Measurements from ENCODE around the gene CFAP65. TPM values are rescaled to one million over a fixed set of nuclear protein-coding genes. Genes with fewer than 3 reads are reported as not detected.

CFAP65 gene
- total and polyA plus RNA-seq, 9 of the 15 experiments (the other 6 are each of a cell fraction or from before 2014, with no cell fraction given): not detected

DNA sequence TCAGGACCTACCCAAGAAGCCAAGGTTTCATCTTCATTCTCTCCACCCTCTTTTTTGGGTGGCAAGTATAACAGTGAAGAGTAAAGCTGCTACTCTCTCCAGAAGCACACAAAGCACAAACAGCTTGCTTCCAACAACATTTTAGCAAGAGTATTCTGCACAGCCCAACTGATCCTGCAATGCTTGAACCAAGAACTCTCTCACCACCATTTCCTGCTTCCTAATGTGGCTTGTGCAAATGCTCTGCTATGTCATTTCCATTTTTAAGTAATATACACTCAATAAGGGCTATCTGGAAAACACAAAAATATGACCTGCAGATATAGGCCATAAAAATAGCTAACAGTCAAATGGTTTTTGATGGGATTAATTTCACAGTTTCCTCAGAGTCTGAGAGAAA is 43.5 kb upstream of the CFAP65 start:
- Histone ChIP-seq H3K9me1 (ENCODE audit: control insufficient read depth, insufficient read depth, low read length) (peaks cover 2% of the 10 kb centered on the region), H3K4me1 (replicated peaks in 1 of 2; ENCODE audit: control insufficient read depth in 2 of 2, insufficient read depth in 2 of 2, low read length in 2 of 2) (0 out of 5 replicates have a peak, but pooled peaks cover 0 to 2% of the 10 kb centered on the region in 2 experiments), H3K9ac (ENCODE audit: insufficient read depth in 1 of 2, low read depth in 2 of 2, low read length in 2 of 2) (no peak overlapping the region), H3K4me3 (no peak overlapping the region), H4K20me1 (replicated peaks; ENCODE audit: control insufficient read depth, insufficient read depth, low read length) (no peaks in the 10 kb centered on the region), H3K27ac (ENCODE audit: extremely low read depth, low read depth, low read length) (no peak overlapping the region), H3K4me2 (ENCODE audit: insufficient read depth, low read length) (no peak overlapping the region), H3K79me2 (ENCODE audit: control insufficient read depth, insufficient read depth, low read length) (no peaks in the 10 kb centered on the region), H3K36me3 (ENCODE audit: control insufficient read depth, insufficient read depth, low read length) (no peaks in the 10 kb centered on the region), H2AFZ (ENCODE audit: low read depth, low read length) (no peak overlapping the region), H3K9me3 (replicated peaks; ENCODE audit: control insufficient read depth, insufficient read depth, low read depth, low read length) (no peaks in the 10 kb centered on the region), H3K27me3 (ENCODE audit: control insufficient read depth in 2 of 2, insufficient read depth in 2 of 2, low read length in 2 of 2) (no peaks in the 10 kb centered on the region)
- intact Hi-C loops (cut with micrococcal nuclease): no loop called here
- ATAC-seq: no peak
- in situ Hi-C loops (cut with MboI): no loop called here
- DNase-seq (ENCODE audit: extremely low read depth in 1 of 4, low spot score in 3 of 4): no peak
- no peak for FAIRE-seq
- no TSS peak for BruUV-seq (replicated peaks)
- TF ChIP-seq KLF16 (IDR thresholded peaks at IDR 0.05): no peak
- no peak for TF ChIP-seq ELF2 (CRISPR knock-in tag; IDR thresholded peaks at IDR 0.05)
- no peak for TF ChIP-seq CEBPG (CRISPR knock-in tag; IDR thresholded peaks at IDR 0.05)
- no peak for TF ChIP-seq CEBPG (tag; conservative IDR thresholded peaks at IDR 0.05 in 1 of 2, IDR thresholded peaks at IDR 0.05 in 1 of 2)
- no peak for TF ChIP-seq KLF1 (tag; IDR thresholded peaks at IDR 0.05)
- TF ChIP-seq PHTF2 (CRISPR knock-in tag; IDR thresholded peaks at IDR 0.05): no peak
- no peak for TF ChIP-seq NR4A1 (CRISPR knock-in tag; IDR thresholded peaks at IDR 0.05)
- no peak for TF ChIP-seq NR4A1 (tag; IDR thresholded peaks at IDR 0.05)
- TF ChIP-seq ZNF707 (CRISPR knock-in tag; conservative IDR thresholded peaks at IDR 0.05): no peak
- TF ChIP-seq BRF1 (IDR thresholded peaks at IDR 0.05; ENCODE audit: borderline replicate concordance, extremely low read depth, insufficient read length): no peak
- no peak for TF ChIP-seq SPI1 (IDR thresholded peaks at IDR 0.05; ENCODE audit: borderline replicate concordance, low read depth, low read length)
- TF ChIP-seq ZNF436 (CRISPR knock-in tag; IDR thresholded peaks at IDR 0.05): no peak
- no peak for TF ChIP-seq HCFC1 (IDR thresholded peaks at IDR 0.05; ENCODE audit: low read depth, low read length)
- TF ChIP-seq CHCHD3 (CRISPR knock-in tag; IDR thresholded peaks at IDR 0.05): no peak
- TF ChIP-seq ZNF23 (CRISPR knock-in tag; IDR thresholded peaks at IDR 0.05): no peak
- TF ChIP-seq HSF4 (CRISPR knock-in tag; IDR thresholded peaks at IDR 0.05; ENCODE audit: borderline replicate concordance): no peak
- TF ChIP-seq, protein P1, sequence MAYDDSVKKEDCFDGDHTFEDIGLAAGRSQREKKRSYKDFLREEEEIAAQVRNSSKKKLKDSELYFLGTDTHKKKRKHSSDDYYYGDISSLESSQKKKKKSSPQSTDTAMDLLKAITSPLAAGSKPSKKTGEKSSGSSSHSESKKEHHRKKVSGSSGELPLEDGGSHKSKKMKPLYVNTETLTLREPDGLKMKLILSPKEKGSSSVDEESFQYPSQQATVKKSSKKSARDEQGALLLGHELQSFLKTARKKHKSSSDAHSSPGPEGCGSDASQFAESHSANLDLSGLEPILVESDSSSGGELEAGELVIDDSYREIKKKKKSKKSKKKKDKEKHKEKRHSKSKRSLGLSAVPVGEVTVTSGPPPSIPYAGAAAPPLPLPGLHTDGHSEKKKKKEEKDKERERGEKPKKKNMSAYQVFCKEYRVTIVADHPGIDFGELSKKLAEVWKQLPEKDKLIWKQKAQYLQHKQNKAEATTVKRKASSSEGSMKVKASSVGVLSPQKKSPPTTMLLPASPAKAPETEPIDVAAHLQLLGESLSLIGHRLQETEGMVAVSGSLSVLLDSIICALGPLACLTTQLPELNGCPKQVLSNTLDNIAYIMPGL (CRISPR knock-in tag; IDR thresholded peaks at IDR 0.05): no peak
- TF ChIP-seq, protein P2, sequence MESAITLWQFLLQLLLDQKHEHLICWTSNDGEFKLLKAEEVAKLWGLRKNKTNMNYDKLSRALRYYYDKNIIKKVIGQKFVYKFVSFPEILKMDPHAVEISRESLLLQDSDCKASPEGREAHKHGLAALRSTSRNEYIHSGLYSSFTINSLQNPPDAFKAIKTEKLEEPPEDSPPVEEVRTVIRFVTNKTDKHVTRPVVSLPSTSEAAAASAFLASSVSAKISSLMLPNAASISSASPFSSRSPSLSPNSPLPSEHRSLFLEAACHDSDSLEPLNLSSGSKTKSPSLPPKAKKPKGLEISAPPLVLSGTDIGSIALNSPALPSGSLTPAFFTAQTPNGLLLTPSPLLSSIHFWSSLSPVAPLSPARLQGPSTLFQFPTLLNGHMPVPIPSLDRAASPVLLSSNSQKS (CRISPR knock-in tag; IDR thresholded peaks at IDR 0.05): no peak
- no peak for TF ChIP-seq TFAM (CRISPR knock-in tag; conservative IDR thresholded peaks at IDR 0.05)
- TF ChIP-seq HNRNPUL1 (IDR thresholded peaks at IDR 0.05; ENCODE audit: low read length): no peak
- POLR2A ChIA-PET: interaction anchor here (0.7 kb wide), 1 partner anchor 11 kb away, joined by 3 read pairs; no protein-coding TSS in a partner anchor
- CTCF ChIA-PET (ENCODE audit: low intra/inter-chr PET ratio): no interaction called here

Data from K562 (cell line).